Hepatocyte (in vitro differentiated cells): Measurements from ENCODE around the gene GNGT1. TPM values are rescaled to one million over a fixed set of nuclear protein-coding genes. Genes with fewer than 3 reads are reported as not detected.

Experiments
- DNase-seq: peaks from one replicate; pipeline ENCODE4 v3.0.0-alpha.2; 2016; ENCODE audit warnings: low spot score
- H2AFZ ChIP-seq: fragments of 200-600 bp; sonication (generic); 2 replicates; pipeline ENCODE4 v1.6.0; 2016; ENCODE audit warnings: antibody characterized with exemption, mild to moderate bottlenecking
- H3K27ac ChIP-seq: fragments of 200-600 bp; sonication (generic); 2 replicates; pipeline ENCODE4 v1.5.1; 2016; ENCODE audit warnings: mild to moderate bottlenecking
- H3K27me3 ChIP-seq: fragments of 200-600 bp; sonication (generic); 2 replicates; pipeline ENCODE4 v1.6.1; 2016
- H3K36me3 ChIP-seq: fragments of 200-600 bp; sonication (generic); replicated peaks from 2 replicates; pipeline ENCODE4 v1.5.1; 2016; ENCODE audit warnings: low read depth; ENCODE audit not compliant: insufficient read depth
- H3K4me1 ChIP-seq: fragments of 200-600 bp; sonication (generic); 2 replicates; pipeline ENCODE4 v1.5.1; 2016; ENCODE audit warnings: mild to moderate bottlenecking, moderate library complexity; ENCODE audit not compliant: insufficient read depth
- H3K4me2 ChIP-seq: fragments of 200-600 bp; sonication (generic); 2 replicates; pipeline ENCODE4 v1.6.0; 2016
- H3K4me3 ChIP-seq: fragments of 200-600 bp; sonication (generic); 2 replicates; pipeline ENCODE4 v1.5.1; 2016; ENCODE audit warnings: mild to moderate bottlenecking
- H3K79me2 ChIP-seq: fragments of 200-600 bp; sonication (generic); 2 replicates; pipeline ENCODE4 v1.6.0; 2017; ENCODE audit warnings: mild to moderate bottlenecking
- H3K9me2 ChIP-seq: fragments of 200-600 bp; sonication (generic); replicated peaks from 2 replicates; pipeline ENCODE4 v1.6.0; 2017; ENCODE audit warnings: mild to moderate bottlenecking; ENCODE audit not compliant: insufficient read depth
- H3K9me3 ChIP-seq: fragments of 200-600 bp; sonication (generic); 2 replicates; pipeline ENCODE4 v1.5.1; 2016; ENCODE audit warnings: low read depth, mild to moderate bottlenecking
- H4K20me1 ChIP-seq: fragments of 200-600 bp; sonication (generic); 2 replicates; pipeline ENCODE4 v1.6.0; 2016; ENCODE audit warnings: mild to moderate bottlenecking; ENCODE audit not compliant: insufficient read depth, poor library complexity, severe bottlenecking
- CTCF ChIP-seq: fragments of 200-600 bp; sonication (generic); IDR thresholded peaks from 2 replicates; pipeline ENCODE4 v1.5.1; 2016; ENCODE audit warnings: antibody characterized with exemption, mild to moderate bottlenecking; ENCODE audit not compliant: poor library complexity
- EZH2 ChIP-seq: fragments of 200-600 bp; sonication (generic); IDR thresholded peaks from 2 replicates; pipeline ENCODE4 v1.6.1; 2016; ENCODE audit warnings: antibody characterized with exemption, mild to moderate bottlenecking, borderline replicate concordance
- EZH2phosphoT487 ChIP-seq: fragments of 200-600 bp; sonication (generic); IDR thresholded peaks from one replicate; pipeline ENCODE4 v1.6.1; 2018; ENCODE audit warnings: antibody characterized with exemption, mild to moderate bottlenecking, low read depth, moderate library complexity; ENCODE audit not compliant: unreplicated experiment, severe bottlenecking
- WGBS: methylation state at CpG from one replicate; pipeline ENCODE4 v1.1.6; 2016; ENCODE audit warnings: low lambda C conversion rate; ENCODE audit errors: missing lambda C conversion rate; 5-methylcytosine and 5-hydroxymethylcytosine counted together
- polyA plus RNA-seq: library from polyadenylated mRNA; unstranded; fragments of >200 nt; fragmentation: Nextera tagmentation; extraction: Ambion mirVana; gene quantifications from 2 replicates; pipeline ENCODE4 v1.2.1, GENCODE V29; 2016
- total RNA-seq: library from RNA; depleted of rRNA; stranded (reverse); fragments of >200 nt; gene quantifications from 2 replicates; pipeline ENCODE4 v1.2.3, GENCODE V29; 2014

Gene GNGT1
- total and polyA plus RNA-seq, 2 experiments from 2014 or later, result 0.24 TPM; not detected in 1

GRCh38 chr7:93937818-93938217, 31.5 kb downstream of the GNGT1 start:
- no peaks in the 10 kb centered on the region for H3K9me2 ChIP-seq
- H3K79me2 ChIP-seq, result no peaks in the 10 kb centered on the region
- H3K9me3 ChIP-seq, result no peaks in the 10 kb centered on the region
- H3K27me3 ChIP-seq, result no peaks in the 10 kb centered on the region
- no peak for DNase-seq
- H3K4me3 ChIP-seq, result no peak overlapping the region
- no peak overlapping the region for H2AFZ ChIP-seq
- H3K4me1 ChIP-seq, result no peaks in the 10 kb centered on the region
- no peak overlapping the region for H3K27ac ChIP-seq
- TF ChIP-seq EZH2 (no peak), CTCF (no peak), EZH2phosphoT487 (no peak)
- H3K4me2 ChIP-seq, result no peak overlapping the region
- no peaks in the 10 kb centered on the region for H3K36me3 ChIP-seq
- H4K20me1 ChIP-seq, result no peaks in the 10 kb centered on the region
- 83% methylated on average over 1 of the region's 1 CpG for WGBS

DNA sequence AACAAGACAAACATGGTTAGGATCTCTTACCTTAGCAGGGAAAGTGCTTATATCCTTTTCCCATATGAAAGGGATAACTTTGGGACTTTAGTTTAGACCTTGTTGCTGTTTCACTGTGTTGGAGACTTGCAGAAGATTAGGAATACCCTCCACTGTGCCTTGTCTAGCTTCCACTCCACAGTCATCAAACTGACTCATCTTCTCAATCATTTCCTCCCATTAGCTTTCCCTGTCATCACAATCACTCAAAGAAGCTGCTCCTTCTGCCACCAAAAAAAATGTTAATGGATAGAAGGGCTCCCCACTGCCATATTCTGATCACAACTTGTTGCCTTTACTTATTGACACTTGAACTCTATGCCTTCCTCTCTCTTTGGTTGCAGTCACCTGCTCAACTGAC, 31.9 kb downstream of the GNGT1 start:
- Histone ChIP-seq H3K4me1 (no peaks in the 10 kb centered on the region), H3K27ac (no peak overlapping the region), H3K9me3 (no peaks in the 10 kb centered on the region), H3K9me2 (no peaks in the 10 kb centered on the region), H3K27me3 (no peaks in the 10 kb centered on the region), H3K4me2 (no peak overlapping the region), H3K36me3 (no peaks in the 10 kb centered on the region), H2AFZ (no peak overlapping the region), H4K20me1 (no peaks in the 10 kb centered on the region), H3K4me3 (no peak overlapping the region), H3K79me2 (no peaks in the 10 kb centered on the region)
- TF ChIP-seq CTCF, result no peak
- TF ChIP-seq EZH2phosphoT487, result no peak
- no peak for TF ChIP-seq EZH2
- DNase-seq, result no peak

GRCh38 chr7:93941945-93942344, 35.6 kb downstream of the GNGT1 start:
- no peak overlapping the region for H2AFZ ChIP-seq
- WGBS, result 78% methylated on average over 2 of the region's 2 CpGs
- H3K79me2 ChIP-seq, result no peaks in the 10 kb centered on the region
- H4K20me1 ChIP-seq, result no peaks in the 10 kb centered on the region
- H3K27ac ChIP-seq, result no peak overlapping the region
- DNase-seq, result no peak
- no peaks in the 10 kb centered on the region for H3K9me3 ChIP-seq
- H3K4me2 ChIP-seq, result no peak overlapping the region
- TF ChIP-seq EZH2, result no peak
- no peak overlapping the region for H3K4me3 ChIP-seq
- H3K4me1 ChIP-seq, result no peaks in the 10 kb centered on the region
- no peaks in the 10 kb centered on the region for H3K36me3 ChIP-seq
- no peaks in the 10 kb centered on the region for H3K9me2 ChIP-seq
- no peaks in the 10 kb centered on the region for H3K27me3 ChIP-seq

DNA sequence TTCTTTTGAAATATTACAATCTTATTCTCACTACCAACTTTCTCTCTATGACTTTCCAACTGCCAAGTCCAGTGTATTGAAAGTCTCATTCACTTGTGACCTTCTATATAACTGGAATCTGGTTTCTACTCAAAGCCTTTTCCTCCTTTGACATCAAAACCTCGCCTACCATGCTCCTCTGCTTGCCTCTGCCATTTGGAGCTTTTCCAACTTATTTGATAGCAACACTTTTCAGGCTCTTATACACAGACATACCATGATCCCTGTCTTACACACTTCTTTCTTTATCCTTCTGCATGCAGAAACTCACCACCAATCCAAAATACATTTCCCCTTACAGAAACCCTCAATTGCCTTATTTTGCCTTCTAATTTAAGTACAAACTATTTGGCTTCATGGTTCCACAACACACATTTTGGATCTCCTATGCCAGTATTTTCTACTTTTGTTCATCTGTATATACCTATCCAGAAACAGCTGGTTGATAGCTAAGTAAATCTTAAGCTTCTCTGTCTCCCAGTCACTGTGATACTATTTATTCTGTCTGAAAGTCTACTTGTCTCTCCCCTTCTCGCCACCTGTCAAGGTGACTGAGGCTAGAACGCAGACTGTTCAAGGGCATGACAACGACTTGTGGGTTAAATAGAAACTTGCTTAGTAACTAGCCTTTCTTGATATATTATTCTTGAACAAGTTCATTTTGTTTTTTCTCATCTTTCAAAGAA, 37.6 kb downstream of the GNGT1 start:
- TF ChIP-seq CTCF (no peak), EZH2 (no peak), EZH2phosphoT487 (no peak)

More for the DNA sequence above, 37.6 kb downstream of the GNGT1 start:
- no peaks in the 10 kb centered on the region for H3K79me2 ChIP-seq
- no peaks in the 10 kb centered on the region for H3K36me3 ChIP-seq
- DNase-seq, result no peak
- H3K27ac ChIP-seq, result no peak overlapping the region
- 79% methylated on average over 4 of the region's 4 CpGs for WGBS
- no peak overlapping the region for H3K4me3 ChIP-seq
- no peak overlapping the region for H3K4me2 ChIP-seq
- H3K4me1 ChIP-seq, result no peaks in the 10 kb centered on the region
- H4K20me1 ChIP-seq, result no peaks in the 10 kb centered on the region
- H3K9me3 ChIP-seq, result no peaks in the 10 kb centered on the region
- H3K27me3 ChIP-seq, result no peaks in the 10 kb centered on the region
- H3K9me2 ChIP-seq, result no peaks in the 10 kb centered on the region
- H2AFZ ChIP-seq, result no peak overlapping the region
